A549 (cell line): Measurements from ENCODE around the gene EML1.

ENCODE experiments used
- BHLHE40 ChIP-seq: IDR thresholded peaks from 2 replicates; pipeline ENCODE4 v1.6.1; 2012; ENCODE audit warnings: low read depth, low read length, inconsistent platforms
- CBX2 ChIP-seq: fragments of 200-600 bp; sonication (generic); IDR thresholded peaks from 2 replicates; pipeline ENCODE4 v1.6.1; 2016; ENCODE audit warnings: low read depth, mild to moderate bottlenecking, borderline replicate concordance
- EP300 ChIP-seq, 2 experiments: fragments of >200 bp; sonication (Bioruptor Twin); formaldehyde crosslinking; IDR thresholded peaks; 2 replicates in 1 of 2; 3 replicates in 1 of 2; pipeline ENCODE4 v1.6.1; 2016 to 2017
- HOXA7 ChIP-seq: fragments of 250-450 bp; sonication (Bioruptor Pico); IDR thresholded peaks from 2 replicates; pipeline ENCODE4 v1.5.0; 2020; ENCODE audit warnings: mild to moderate bottlenecking, moderate library complexity
- MAZ ChIP-seq: fragments of 150-350 bp; IDR thresholded peaks from 2 replicates; pipeline ENCODE4 v1.6.1; 2014; ENCODE audit warnings: antibody characterized with exemption, low read depth, low read length, borderline replicate concordance
- POLR2A ChIP-seq: IDR thresholded peaks from 2 replicates; pipeline ENCODE4 v1.6.1; 2012; ENCODE audit warnings: mild to moderate bottlenecking, low read length
- POLR2AphosphoS2 ChIP-seq: conservative IDR thresholded peaks from 2 replicates; pipeline ENCODE4 v1.6.1; 2012; ENCODE audit warnings: low read length, improper control_type of control experiment, inconsistent platforms
- RFX5 ChIP-seq: fragments of 450-650 bp; IDR thresholded peaks from 2 replicates; pipeline ENCODE4 v1.7.1; 2014; ENCODE audit warnings: antibody characterized with exemption, mild to moderate bottlenecking, moderate library complexity
- SMC3 ChIP-seq: fragments of >200 bp; sonication (Bioruptor Twin); formaldehyde crosslinking; IDR thresholded peaks from 3 replicates; pipeline ENCODE4 v1.6.1; 2018; ENCODE audit warnings: inconsistent platforms
- TP53 ChIP-seq: fragments of 250-450 bp; sonication (Bioruptor Pico); IDR thresholded peaks from 2 replicates; pipeline ENCODE4 v1.5.0; 2021; ENCODE audit warnings: mild to moderate bottlenecking, moderate library complexity
- TF ChIP-seq, protein P1 (sequence below): IDR thresholded peaks from 2 replicates; pipeline ENCODE4 v1.6.1; 2012
- TF ChIP-seq, protein P2 (sequence below): fragments of >200 bp; sonication (Bioruptor Twin); formaldehyde crosslinking; IDR thresholded peaks from 3 replicates; pipeline ENCODE4 v1.5.1; 2016
- TF ChIP-seq, protein P3 (sequence below): fragments of 200-600 bp; sonication (generic); IDR thresholded peaks from 2 replicates; pipeline ENCODE4 v1.6.1; 2016; ENCODE audit warnings: antibody characterized with exemption, mild to moderate bottlenecking, moderate library complexity
- TF ChIP-seq, protein P4 (sequence below): fragments of >200 bp; sonication (Bioruptor Twin); formaldehyde crosslinking; IDR thresholded peaks from 3 replicates; pipeline ENCODE4 v1.6.1; 2016

DNA sequence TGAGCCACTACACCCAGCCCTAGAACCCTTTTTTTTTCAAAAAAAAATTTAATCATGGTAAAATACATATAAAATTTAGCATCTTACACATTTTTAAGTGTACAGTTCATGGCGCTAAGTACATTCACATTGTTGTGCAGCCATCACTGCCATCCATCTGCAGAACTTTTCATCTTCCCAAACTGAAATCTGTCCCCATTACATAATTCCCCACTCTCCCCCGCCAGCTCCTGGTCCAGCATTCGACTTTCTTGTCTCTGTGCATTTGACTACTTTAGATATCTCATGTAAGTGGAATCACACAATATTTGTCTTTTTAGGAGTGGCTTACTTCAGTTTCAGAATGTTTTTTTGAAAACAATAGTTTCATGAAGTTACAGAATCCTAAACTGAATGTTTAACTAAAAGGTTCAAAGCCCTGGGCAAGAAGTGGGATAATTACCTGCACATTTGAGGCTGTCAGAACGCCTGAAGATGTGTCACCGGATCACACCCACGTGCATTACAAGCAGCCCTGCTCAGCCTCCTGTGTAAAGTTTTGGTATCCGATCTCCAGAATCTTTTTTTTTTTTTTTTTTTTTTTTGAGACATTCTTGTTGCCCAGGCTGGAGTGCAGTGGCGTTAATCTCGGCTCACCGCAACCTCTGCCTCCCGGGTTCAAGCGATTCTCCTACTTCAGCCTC, 12.7 kb downstream of the EML1 start:
- TF ChIP-seq, protein P1, sequence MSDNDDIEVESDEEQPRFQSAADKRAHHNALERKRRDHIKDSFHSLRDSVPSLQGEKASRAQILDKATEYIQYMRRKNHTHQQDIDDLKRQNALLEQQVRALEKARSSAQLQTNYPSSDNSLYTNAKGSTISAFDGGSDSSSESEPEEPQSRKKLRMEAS = no peak
- TF ChIP-seq, protein P2, sequence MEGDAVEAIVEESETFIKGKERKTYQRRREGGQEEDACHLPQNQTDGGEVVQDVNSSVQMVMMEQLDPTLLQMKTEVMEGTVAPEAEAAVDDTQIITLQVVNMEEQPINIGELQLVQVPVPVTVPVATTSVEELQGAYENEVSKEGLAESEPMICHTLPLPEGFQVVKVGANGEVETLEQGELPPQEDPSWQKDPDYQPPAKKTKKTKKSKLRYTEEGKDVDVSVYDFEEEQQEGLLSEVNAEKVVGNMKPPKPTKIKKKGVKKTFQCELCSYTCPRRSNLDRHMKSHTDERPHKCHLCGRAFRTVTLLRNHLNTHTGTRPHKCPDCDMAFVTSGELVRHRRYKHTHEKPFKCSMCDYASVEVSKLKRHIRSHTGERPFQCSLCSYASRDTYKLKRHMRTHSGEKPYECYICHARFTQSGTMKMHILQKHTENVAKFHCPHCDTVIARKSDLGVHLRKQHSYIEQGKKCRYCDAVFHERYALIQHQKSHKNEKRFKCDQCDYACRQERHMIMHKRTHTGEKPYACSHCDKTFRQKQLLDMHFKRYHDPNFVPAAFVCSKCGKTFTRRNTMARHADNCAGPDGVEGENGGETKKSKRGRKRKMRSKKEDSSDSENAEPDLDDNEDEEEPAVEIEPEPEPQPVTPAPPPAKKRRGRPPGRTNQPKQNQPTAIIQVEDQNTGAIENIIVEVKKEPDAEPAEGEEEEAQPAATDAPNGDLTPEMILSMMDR = no peak
- TF ChIP-seq RFX5 = no peak
- TF ChIP-seq POLR2A = no peak
- no peak for TF ChIP-seq BHLHE40
- TF ChIP-seq, protein P3, sequence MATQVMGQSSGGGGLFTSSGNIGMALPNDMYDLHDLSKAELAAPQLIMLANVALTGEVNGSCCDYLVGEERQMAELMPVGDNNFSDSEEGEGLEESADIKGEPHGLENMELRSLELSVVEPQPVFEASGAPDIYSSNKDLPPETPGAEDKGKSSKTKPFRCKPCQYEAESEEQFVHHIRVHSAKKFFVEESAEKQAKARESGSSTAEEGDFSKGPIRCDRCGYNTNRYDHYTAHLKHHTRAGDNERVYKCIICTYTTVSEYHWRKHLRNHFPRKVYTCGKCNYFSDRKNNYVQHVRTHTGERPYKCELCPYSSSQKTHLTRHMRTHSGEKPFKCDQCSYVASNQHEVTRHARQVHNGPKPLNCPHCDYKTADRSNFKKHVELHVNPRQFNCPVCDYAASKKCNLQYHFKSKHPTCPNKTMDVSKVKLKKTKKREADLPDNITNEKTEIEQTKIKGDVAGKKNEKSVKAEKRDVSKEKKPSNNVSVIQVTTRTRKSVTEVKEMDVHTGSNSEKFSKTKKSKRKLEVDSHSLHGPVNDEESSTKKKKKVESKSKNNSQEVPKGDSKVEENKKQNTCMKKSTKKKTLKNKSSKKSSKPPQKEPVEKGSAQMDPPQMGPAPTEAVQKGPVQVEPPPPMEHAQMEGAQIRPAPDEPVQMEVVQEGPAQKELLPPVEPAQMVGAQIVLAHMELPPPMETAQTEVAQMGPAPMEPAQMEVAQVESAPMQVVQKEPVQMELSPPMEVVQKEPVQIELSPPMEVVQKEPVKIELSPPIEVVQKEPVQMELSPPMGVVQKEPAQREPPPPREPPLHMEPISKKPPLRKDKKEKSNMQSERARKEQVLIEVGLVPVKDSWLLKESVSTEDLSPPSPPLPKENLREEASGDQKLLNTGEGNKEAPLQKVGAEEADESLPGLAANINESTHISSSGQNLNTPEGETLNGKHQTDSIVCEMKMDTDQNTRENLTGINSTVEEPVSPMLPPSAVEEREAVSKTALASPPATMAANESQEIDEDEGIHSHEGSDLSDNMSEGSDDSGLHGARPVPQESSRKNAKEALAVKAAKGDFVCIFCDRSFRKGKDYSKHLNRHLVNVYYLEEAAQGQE = no peak
- no peak for TF ChIP-seq HOXA7 (CRISPR knock-in tag)
- TF ChIP-seq SMC3 = no peak
- no peak for TF ChIP-seq TP53
- TF ChIP-seq POLR2AphosphoS2 = no peak
- TF ChIP-seq MAZ = no peak
- TF ChIP-seq EP300 (IDR thresholded peaks at IDR 0.05) = no peak
- TF ChIP-seq CBX2 = no peak
- TF ChIP-seq, protein P4, sequence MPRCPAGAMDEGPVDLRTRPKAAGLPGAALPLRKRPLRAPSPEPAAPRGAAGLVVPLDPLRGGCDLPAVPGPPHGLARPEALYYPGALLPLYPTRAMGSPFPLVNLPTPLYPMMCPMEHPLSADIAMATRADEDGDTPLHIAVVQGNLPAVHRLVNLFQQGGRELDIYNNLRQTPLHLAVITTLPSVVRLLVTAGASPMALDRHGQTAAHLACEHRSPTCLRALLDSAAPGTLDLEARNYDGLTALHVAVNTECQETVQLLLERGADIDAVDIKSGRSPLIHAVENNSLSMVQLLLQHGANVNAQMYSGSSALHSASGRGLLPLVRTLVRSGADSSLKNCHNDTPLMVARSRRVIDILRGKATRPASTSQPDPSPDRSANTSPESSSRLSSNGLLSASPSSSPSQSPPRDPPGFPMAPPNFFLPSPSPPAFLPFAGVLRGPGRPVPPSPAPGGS = no peak
